ENCODE results near the gene RPL26. TPM values are rescaled to one million over a fixed set of nuclear protein-coding genes. Genes with fewer than 3 reads are reported as not detected.

RPL26 gene
- total and polyA plus RNA-seq, 2 donors (not counting 1 experiment from before 2014, with no cell fraction given) = 2,663 to 4,116 TPM

- TF ChIP-seq EZH2 (IDR thresholded peaks at IDR 0.05; ENCODE audit: low read length, missing control alignments) (no peak), CTCF (conservative IDR thresholded peaks at IDR 0.05 in 1 of 2, IDR thresholded peaks at IDR 0.05 in 1 of 2; ENCODE audit: low read depth in 1 of 2, low read length in 2 of 2) (no peak)
- no peaks in the 10 kb centered on the region for H3K9me3 ChIP-seq (ENCODE audit: control insufficient read depth, insufficient read depth, low read depth, low read length)
- no peak for DNase-seq (ENCODE audit: low read depth in 2 of 2)
- H3K36me3 ChIP-seq (ENCODE audit: control insufficient read depth, insufficient read depth, low read length) = no peaks in the 10 kb centered on the region
- no peaks in the 10 kb centered on the region for H3K4me1 ChIP-seq (ENCODE audit: control insufficient read depth, extremely low read depth, insufficient read depth, low read length)
- H3K4me3 ChIP-seq (replicated peaks in 1 of 4; ENCODE audit: control extremely low read depth in 1 of 4, insufficient read depth in 1 of 4, low read depth in 3 of 4, low read length in 4 of 4) = no peak overlapping the region
- H3K27me3 ChIP-seq (ENCODE audit: control insufficient read depth, insufficient read depth, low read length) = peaks cover 7% of the 10 kb centered on the region
- H3K79me2 ChIP-seq (ENCODE audit: control insufficient read depth, insufficient read depth, low read length) = no peaks in the 10 kb centered on the region
- no peak overlapping the region for H3K27ac ChIP-seq (ENCODE audit: insufficient read depth, low read length)
- no peak overlapping the region for H3K9ac ChIP-seq (ENCODE audit: insufficient read depth, low read length)
- no peak overlapping the region for H2AFZ ChIP-seq (ENCODE audit: low read length)
- H4K20me1 ChIP-seq (ENCODE audit: control insufficient read depth, extremely low read depth, insufficient read depth, low read length) = no peaks in the 10 kb centered on the region
- H3K4me2 ChIP-seq (ENCODE audit: extremely low read depth, insufficient read depth, low read length) = no peak overlapping the region
Measured at GRCh38 chr17:8345951-8346665, 36.9 kb downstream of the RPL26 start.

- Histone ChIP-seq H2AFZ (ENCODE audit: low read length) (no peak overlapping the region), H3K36me3 (ENCODE audit: control insufficient read depth, insufficient read depth, low read length) (no peaks in the 10 kb centered on the region), H3K4me1 (ENCODE audit: control insufficient read depth, extremely low read depth, insufficient read depth, low read length) (no peaks in the 10 kb centered on the region), H3K27ac (ENCODE audit: insufficient read depth, low read length) (no peak overlapping the region), H3K9ac (ENCODE audit: insufficient read depth, low read length) (no peak overlapping the region), H3K79me2 (ENCODE audit: control insufficient read depth, insufficient read depth, low read length) (no peaks in the 10 kb centered on the region), H3K4me2 (ENCODE audit: extremely low read depth, insufficient read depth, low read length) (no peak overlapping the region), H4K20me1 (ENCODE audit: control insufficient read depth, extremely low read depth, insufficient read depth, low read length) (no peaks in the 10 kb centered on the region), H3K4me3 (replicated peaks in 1 of 4; ENCODE audit: control extremely low read depth in 1 of 4, insufficient read depth in 1 of 4, low read depth in 3 of 4, low read length in 4 of 4) (no peak overlapping the region), H3K27me3 (ENCODE audit: control insufficient read depth, insufficient read depth, low read length) (peaks cover 7% of the 10 kb centered on the region), H3K9me3 (ENCODE audit: control insufficient read depth, insufficient read depth, low read depth, low read length) (no peaks in the 10 kb centered on the region)
- TF ChIP-seq EZH2 (IDR thresholded peaks at IDR 0.05; ENCODE audit: low read length, missing control alignments) = no peak
- no peak for TF ChIP-seq CTCF (conservative IDR thresholded peaks at IDR 0.05 in 1 of 2, IDR thresholded peaks at IDR 0.05 in 1 of 2; ENCODE audit: low read depth in 1 of 2, low read length in 2 of 2)
- DNase-seq (ENCODE audit: low read depth in 2 of 2) = no peak
Measured at GRCh38 chr17:8345052-8345690, 37.8 kb downstream of the RPL26 start.

GRCh38 chr17:8341456-8341855, 41.5 kb downstream of the RPL26 start:
- TF ChIP-seq CTCF (conservative IDR thresholded peaks at IDR 0.05 in 1 of 2, IDR thresholded peaks at IDR 0.05 in 1 of 2; ENCODE audit: low read depth in 1 of 2, low read length in 2 of 2) = no peak
- no peak for TF ChIP-seq EZH2 (IDR thresholded peaks at IDR 0.05; ENCODE audit: low read length, missing control alignments)
- H3K9me3 ChIP-seq (ENCODE audit: control insufficient read depth, insufficient read depth, low read depth, low read length) = no peaks in the 10 kb centered on the region
- H3K4me2 ChIP-seq (ENCODE audit: extremely low read depth, insufficient read depth, low read length) = no peak overlapping the region
- no peaks in the 10 kb centered on the region for H4K20me1 ChIP-seq (ENCODE audit: control insufficient read depth, extremely low read depth, insufficient read depth, low read length)
- no peaks in the 10 kb centered on the region for H3K36me3 ChIP-seq (ENCODE audit: control insufficient read depth, insufficient read depth, low read length)
- H3K4me3 ChIP-seq (replicated peaks in 1 of 4; ENCODE audit: control extremely low read depth in 1 of 4, insufficient read depth in 1 of 4, low read depth in 3 of 4, low read length in 4 of 4) = no peak overlapping the region
- no peak overlapping the region for H2AFZ ChIP-seq (ENCODE audit: low read length)
- no peak for DNase-seq (ENCODE audit: low read depth in 2 of 2)
- H3K4me1 ChIP-seq (ENCODE audit: control insufficient read depth, extremely low read depth, insufficient read depth, low read length) = no peaks in the 10 kb centered on the region
- no peak overlapping the region for H3K9ac ChIP-seq (ENCODE audit: insufficient read depth, low read length)
- H3K27ac ChIP-seq (ENCODE audit: insufficient read depth, low read length) = no peak overlapping the region
- no peaks in the 10 kb centered on the region for H3K79me2 ChIP-seq (ENCODE audit: control insufficient read depth, insufficient read depth, low read length)
- peaks cover 16% of the 10 kb centered on the region for H3K27me3 ChIP-seq (ENCODE audit: control insufficient read depth, insufficient read depth, low read length)
